ENCODE results near the gene PSMA6.

- TF ChIP-seq OVOL2 (CRISPR knock-in tag; IDR thresholded peaks at IDR 0.05; ENCODE audit: borderline replicate concordance) (no peak), PRDM15 (CRISPR knock-in tag; IDR thresholded peaks at IDR 0.05) (no peak), CTCF (IDR thresholded peaks at IDR 0.05) (no peak), SP1 (CRISPR knock-in tag; conservative IDR thresholded peaks at IDR 0.05) (no peak), GRHL2 (CRISPR knock-in tag; IDR thresholded peaks at IDR 0.05; ENCODE audit: insufficient replicate concordance, severe bottlenecking) (no peak), ATF2 (CRISPR knock-in tag; IDR thresholded peaks at IDR 0.05; ENCODE audit: borderline replicate concordance, low read depth) (no peak), ZNF396 (CRISPR knock-in tag; IDR thresholded peaks at IDR 0.05; ENCODE audit: borderline replicate concordance) (no peak), MLX (CRISPR knock-in tag; IDR thresholded peaks at IDR 0.05) (no peak), MXD4 (CRISPR knock-in tag; IDR thresholded peaks at IDR 0.05; ENCODE audit: borderline replicate concordance) (no peak), NR3C1 (CRISPR knock-in tag; conservative IDR thresholded peaks at IDR 0.05; ENCODE audit: low read depth) (no peak), AFF4 (CRISPR knock-in tag; IDR thresholded peaks at IDR 0.05; ENCODE audit: borderline replicate concordance) (no peak), IRF1 (CRISPR knock-in tag; IDR thresholded peaks at IDR 0.05) (no peak), SMAD4 (CRISPR knock-in tag; IDR thresholded peaks at IDR 0.05) (no peak)
Observed at GRCh38 chr14:35346738-35347322, 54.6 kb downstream of the PSMA6 start.
